Neural progenitor cell (in vitro differentiated cells): Measurements from ENCODE around the gene ECE2. TPM values are rescaled to one million over a fixed set of nuclear protein-coding genes. Genes with fewer than 3 reads are reported as not detected.
"Not testable (repeated sequence)": the region's sequence is repeated elsewhere in the genome, so short reads cannot be mapped to it uniquely, and the experiment has no call there.

Experiments
- DNase-seq: peaks from one replicate; pipeline ENCODE4 v3.0.0-alpha.2; 2016; ENCODE audit warnings: low spot score
- H2AFZ ChIP-seq: fragments of 200-600 bp; sonication (generic); replicated peaks from 2 replicates; pipeline ENCODE4 v1.6.1; 2016; ENCODE audit warnings: antibody characterized with exemption
- H3F3A ChIP-seq: fragments of 200-600 bp; sonication (generic); 2 replicates; pipeline ENCODE4 v1.6.1; 2016; ENCODE audit warnings: antibody characterized with exemption, low read depth
- H3K27ac ChIP-seq: fragments of 200-600 bp; sonication (generic); 2 replicates; pipeline ENCODE4 v1.5.1; 2016; ENCODE audit warnings: mild to moderate bottlenecking
- H3K27me3 ChIP-seq: fragments of 200-600 bp; sonication (generic); 2 replicates; pipeline ENCODE4 v1.6.1; 2016; ENCODE audit warnings: mild to moderate bottlenecking, moderate library complexity
- H3K36me3 ChIP-seq: fragments of 200-600 bp; sonication (generic); 2 replicates; pipeline ENCODE4 v1.5.1; 2016
- H3K4me1 ChIP-seq: fragments of 200-600 bp; sonication (generic); 2 replicates; pipeline ENCODE4 v1.6.1; 2016; ENCODE audit warnings: mixed run types
- H3K4me2 ChIP-seq: fragments of 200-600 bp; sonication (generic); 2 replicates; pipeline ENCODE4 v1.6.1; 2016
- H3K4me3 ChIP-seq: fragments of 200-600 bp; sonication (generic); 2 replicates; pipeline ENCODE4 v1.5.1; 2016
- H3K79me2 ChIP-seq: fragments of 200-600 bp; sonication (generic); 2 replicates; pipeline ENCODE4 v1.6.1; 2016; ENCODE audit warnings: low read depth
- H3K9ac ChIP-seq: fragments of 200-600 bp; sonication (generic); 2 replicates; pipeline ENCODE4 v1.6.1; 2016
- H3K9me3 ChIP-seq: fragments of 200-600 bp; sonication (generic); 2 replicates; pipeline ENCODE4 v1.5.1; 2016; ENCODE audit warnings: low read depth
- H4K20me1 ChIP-seq: fragments of 200-600 bp; sonication (generic); 2 replicates; pipeline ENCODE4 v1.6.1; 2016; ENCODE audit warnings: low read depth
- H3K27ac Mint-ChIP-seq: 3 replicates; pipeline ENCODE4 v1.8.0; 2021; ENCODE audit warnings: mixed read lengths
- H3K27me3 Mint-ChIP-seq: 2 replicates; pipeline ENCODE4 v1.8.0; 2022; ENCODE audit warnings: low read depth, mild to moderate bottlenecking, inconsistent platforms, moderate library complexity, mixed read lengths; ENCODE audit not compliant: insufficient read depth
- H3K36me3 Mint-ChIP-seq: 3 replicates; pipeline ENCODE4 v1.8.0; 2021; ENCODE audit warnings: mixed read lengths
- H3K4me1 Mint-ChIP-seq: 3 replicates; pipeline ENCODE4 v1.8.0; 2021; ENCODE audit warnings: mixed read lengths
- H3K4me3 Mint-ChIP-seq: 3 replicates; pipeline ENCODE4 v1.8.0; 2021; ENCODE audit warnings: mild to moderate bottlenecking, moderate library complexity, mixed read lengths
- H3K9me3 Mint-ChIP-seq: 3 replicates; pipeline ENCODE4 v1.8.0; 2020; ENCODE audit warnings: mixed read lengths
- CTCF ChIP-seq: fragments of 200-600 bp; sonication (generic); IDR thresholded peaks from 2 replicates; pipeline ENCODE4 v1.5.1; 2017; ENCODE audit warnings: antibody characterized with exemption, mild to moderate bottlenecking
- EZH2 ChIP-seq: fragments of 200-600 bp; sonication (generic); IDR thresholded peaks from 2 replicates; pipeline ENCODE4 v1.6.1; 2017; ENCODE audit warnings: antibody characterized with exemption, mild to moderate bottlenecking, moderate library complexity
- EZH2phosphoT487 ChIP-seq: fragments of 200-600 bp; sonication (generic); IDR thresholded peaks from 2 replicates; pipeline ENCODE4 v1.6.1; 2017; ENCODE audit warnings: antibody characterized with exemption
- total RNA-seq: library from RNA; depleted of rRNA; stranded (reverse); fragments of >200 nt; gene quantifications from 2 replicates; pipeline ENCODE4 v1.2.3, GENCODE V29; 2015; ENCODE audit warnings: low replicate concordance

Gene ECE2
- total RNA-seq, 1 donor from 2014 or later = not detected

DNA sequence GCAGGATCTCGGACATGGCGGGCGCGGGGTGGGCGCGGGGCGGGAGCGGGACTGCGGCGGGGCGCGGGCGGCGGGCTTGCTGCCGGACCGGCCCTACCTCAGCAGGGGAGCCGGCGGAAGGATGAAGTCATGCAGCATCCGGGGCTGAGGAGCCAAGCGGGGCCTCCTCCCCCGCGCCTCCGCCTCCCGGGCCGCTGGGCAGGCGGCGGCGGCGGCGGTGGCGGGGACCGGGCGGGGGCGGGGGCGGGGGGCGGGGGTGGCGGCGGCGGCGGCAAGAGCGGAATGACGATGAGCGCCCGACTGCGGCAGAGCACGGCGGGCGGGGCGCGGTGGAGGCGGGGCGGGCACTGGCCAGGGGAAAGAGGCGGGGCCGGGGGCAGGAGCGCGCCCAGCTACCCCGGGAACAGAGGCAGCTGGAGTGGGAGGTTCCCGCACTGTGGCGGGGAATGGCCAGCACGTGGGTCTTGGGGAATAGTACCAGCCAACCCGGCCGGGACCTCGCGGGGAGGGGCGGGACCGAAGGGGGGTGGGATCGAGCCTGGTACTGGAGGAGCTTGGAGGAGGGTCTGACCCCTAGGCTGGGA lies 14.5 kb upstream of the ECE2 start, which contains the start of gene CAMK2N2:
Gene CAMK2N2 (minus strand): TSS at position 284 of the 584 bp plus-strand sequence. CDS start 268 bp downstream, at position 16.
- Histone ChIP-seq H3K79me2 (no peaks in the 10 kb centered on the region), H4K20me1 (peaks cover 57% of the 10 kb centered on the region), H3K9me3 (no peaks in the 10 kb centered on the region), H3K9ac (no peak within 1 kb of the TSS), H3K27me3 (peaks cover 80% of the 10 kb centered on the region), H3K27ac (no peak within 1 kb of the TSS), H3K4me2 (peak within 1 kb of the TSS; percentile 99), H3F3A (peaks cover 31% of the 10 kb centered on the region), H3K36me3 (no peaks in the 10 kb centered on the region), H3K4me3 (peak within 1 kb of the TSS; percentile 75), H3K4me1 (peaks cover 12% of the 10 kb centered on the region), H2AFZ (peak within 1 kb of the TSS; percentile 90)
- peaks cover 21% of the 10 kb centered on the region for H3K4me1 Mint-ChIP-seq
- H3K27ac Mint-ChIP-seq = peak within 1 kb of the TSS; percentile 7
- H3K27me3 Mint-ChIP-seq = peaks cover 40% of the 10 kb centered on the region
- H3K4me3 Mint-ChIP-seq = peak within 1 kb of the TSS; percentile 90
- H3K36me3 Mint-ChIP-seq = no peaks in the 10 kb centered on the region
- H3K9me3 Mint-ChIP-seq = no peaks in the 10 kb centered on the region
- TF ChIP-seq EZH2phosphoT487 = no peak
- peak; percentile 81 for DNase-seq

DNA sequence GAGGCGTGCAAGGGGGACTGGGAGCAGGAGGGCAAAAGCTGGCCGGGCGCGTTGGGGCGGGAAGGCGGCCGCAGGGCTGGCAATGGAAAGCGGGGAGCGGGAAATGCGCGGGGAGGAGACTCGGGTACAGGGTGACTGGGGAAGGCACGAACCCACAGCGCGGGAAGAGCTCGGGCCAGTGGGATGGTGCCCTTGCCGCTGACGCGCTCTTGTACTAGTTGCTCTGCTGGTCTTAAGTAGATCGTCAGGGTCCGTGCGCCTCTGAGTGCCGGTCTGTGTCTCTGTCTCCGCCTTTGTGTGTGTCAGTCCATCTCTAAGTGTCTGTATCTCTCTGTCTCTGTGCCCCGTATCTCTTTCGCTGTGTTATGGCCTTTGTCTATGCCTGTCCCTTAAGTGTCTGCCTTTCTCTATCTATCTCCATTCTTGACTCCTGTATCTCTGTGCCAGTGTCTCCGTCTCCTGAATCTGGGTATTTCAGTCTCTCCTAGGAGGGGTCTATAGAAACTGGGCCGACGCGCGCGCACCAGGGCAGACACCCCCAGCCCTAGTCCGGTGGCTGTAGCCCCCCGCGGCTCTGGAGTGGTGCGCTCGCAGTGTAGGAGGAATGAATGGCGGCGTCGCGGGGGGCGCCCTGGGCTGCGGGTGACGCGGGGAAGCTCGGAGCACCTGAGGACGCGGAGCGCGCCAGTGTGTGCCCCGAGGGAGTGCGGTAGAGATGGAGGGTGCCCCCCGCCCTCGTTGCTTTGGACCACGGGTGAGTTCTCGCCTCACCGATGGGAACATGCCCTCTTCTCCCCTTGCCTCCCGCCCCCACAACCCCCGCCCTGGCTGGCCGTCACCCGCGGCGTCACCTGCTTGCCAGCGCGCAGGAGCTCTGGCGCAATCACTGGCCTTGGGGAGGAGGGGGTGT lies 13.7 kb upstream of the ECE2 start:
- Mint-ChIP-seq H3K36me3 (no peaks in the 10 kb centered on the region), H3K27me3 (peaks cover 38% of the 10 kb centered on the region), H3K27ac (no peak overlapping the region), H3K4me1 (peaks cover 21% of the 10 kb centered on the region), H3K9me3 (peaks cover 2% of the 10 kb centered on the region), H3K4me3 (peak overlapping the region; percentile 88)
- H4K20me1 ChIP-seq = peaks cover 50% of the 10 kb centered on the region
- H3F3A ChIP-seq = peaks cover 31% of the 10 kb centered on the region
- peak overlapping the region; percentile 99 for H3K4me2 ChIP-seq
- peaks cover 12% of the 10 kb centered on the region for H3K4me1 ChIP-seq
- H3K9me3 ChIP-seq = no peaks in the 10 kb centered on the region
- H3K9ac ChIP-seq = no peak overlapping the region
- TF ChIP-seq CTCF (no peak), EZH2 (peak; percentile 77), EZH2phosphoT487 (peak; percentile 71)
- no peaks in the 10 kb centered on the region for H3K36me3 ChIP-seq
- H3K27me3 ChIP-seq = peaks cover 80% of the 10 kb centered on the region
- H3K4me3 ChIP-seq = peak overlapping the region; percentile 75
- H3K79me2 ChIP-seq = no peaks in the 10 kb centered on the region
- DNase-seq = peak; percentile 49
- peak overlapping the region; percentile 35 for H2AFZ ChIP-seq
- H3K27ac ChIP-seq = no peak overlapping the region

DNA sequence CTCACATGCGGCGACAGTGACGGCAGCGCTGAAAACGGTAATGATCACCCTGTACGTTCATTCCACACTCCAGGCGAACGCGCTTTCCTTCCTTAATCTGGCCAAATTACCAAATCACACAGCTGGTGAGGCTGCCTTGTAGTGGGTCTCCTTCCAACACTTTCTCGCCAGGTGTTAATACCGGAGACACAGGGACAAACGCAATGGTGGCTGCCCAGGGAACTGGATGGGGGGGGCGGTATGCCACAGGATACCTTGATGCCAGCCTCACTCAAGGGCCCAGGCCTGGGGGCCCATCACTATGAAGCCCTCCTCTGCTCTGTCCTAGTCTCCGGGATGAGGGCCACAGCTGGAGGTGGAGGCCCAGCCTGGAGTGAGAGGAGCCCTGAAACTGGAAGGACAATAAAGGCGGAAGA lies 13.1 kb upstream of the ECE2 start:
- H3K4me1 Mint-ChIP-seq = peaks cover 21% of the 10 kb centered on the region
- TF ChIP-seq CTCF (no peak), EZH2phosphoT487 (peak; percentile 60), EZH2 (peak; percentile 64)
- H3K4me3 Mint-ChIP-seq = peak overlapping the region; percentile 88
- H3K27me3 ChIP-seq = peaks cover 80% of the 10 kb centered on the region
- peak overlapping the region; percentile 99 for H3K4me2 ChIP-seq
- peaks cover 44% of the 10 kb centered on the region for H4K20me1 ChIP-seq
- H3K27me3 Mint-ChIP-seq = peaks cover 37% of the 10 kb centered on the region
- H3K9me3 Mint-ChIP-seq = peaks cover 3% of the 10 kb centered on the region
- H3K79me2 ChIP-seq = no peaks in the 10 kb centered on the region
- no peak overlapping the region for H3K27ac Mint-ChIP-seq
- no peaks in the 10 kb centered on the region for H3K9me3 ChIP-seq
- peak overlapping the region; percentile 75 for H3K4me3 ChIP-seq
- peak overlapping the region; percentile 35 for H2AFZ ChIP-seq
- H3K27ac ChIP-seq = no peak overlapping the region
- peaks cover 12% of the 10 kb centered on the region for H3K4me1 ChIP-seq
- H3K9ac ChIP-seq = no peak overlapping the region
- no peaks in the 10 kb centered on the region for H3K36me3 Mint-ChIP-seq
- peak; percentile 43 for DNase-seq
- H3K36me3 ChIP-seq = no peaks in the 10 kb centered on the region
- peaks cover 31% of the 10 kb centered on the region for H3F3A ChIP-seq

GRCh38 chr3:184267249-184267648 lies 8.6 kb upstream of the ECE2 start:
- H2AFZ ChIP-seq, H3K4me2 ChIP-seq, H3K27ac Mint-ChIP-seq, H3K9me3 Mint-ChIP-seq, H3K36me3 Mint-ChIP-seq, H3K9ac ChIP-seq, H3K36me3 ChIP-seq, H3K4me3 Mint-ChIP-seq, H3F3A ChIP-seq, H3K79me2 ChIP-seq, H3K4me1 ChIP-seq, H3K4me3 ChIP-seq, H3K4me1 Mint-ChIP-seq, H3K9me3 ChIP-seq, DNase-seq, H3K27ac ChIP-seq: not testable (repeated sequence)
- H4K20me1 ChIP-seq = peaks cover 11% of the 10 kb centered on the region
- peaks cover 19% of the 10 kb centered on the region for H3K27me3 Mint-ChIP-seq
- peaks cover 46% of the 10 kb centered on the region for H3K27me3 ChIP-seq
